WTC11 (cell line): ENCODE measurements around the gene SLC13A3. TPM values are rescaled to one million over a fixed set of nuclear protein-coding genes. Genes with fewer than 3 reads are reported as not detected.
A peak's percentile ranks its signal among the peaks of the same experiment; 100 is the strongest.

ENCODE experiments used
- ATAC-seq: fragments of 200-7000 bp; cut with Tn5 transposase; 2 replicates; pipeline ENCODE4 v1.10.0; 2021; ENCODE audit warnings: mild to moderate bottlenecking, moderate library complexity
- CTCF ChIA-PET: fragments of 300-600 bp; sonication (Branson Sonifier 250); formaldehyde crosslinking; loops from one replicate; lab custom pipeline; 2021; ENCODE audit warnings: antibody characterized with exemption; lab: Charles Lee
- POLR2A ChIA-PET: fragments of 350-600 bp; sonication (Branson Sonifier 250); formaldehyde crosslinking; loops from one replicate; lab custom pipeline; 2021; ENCODE audit warnings: antibody characterized with exemption; lab: Charles Lee
- DNase-seq: peaks from one replicate; pipeline ENCODE4 v3.0.0; 2021; ENCODE audit warnings: low spot score
- H3K27ac Mint-ChIP-seq: 2 replicates; pipeline ENCODE4 v1.8.0; 2021; ENCODE audit warnings: mixed read lengths
- H3K27me3 Mint-ChIP-seq: 2 replicates; pipeline ENCODE4 v1.8.0; 2021; ENCODE audit warnings: low read depth, mild to moderate bottlenecking, moderate library complexity, mixed read lengths
- H3K36me3 Mint-ChIP-seq: 2 replicates; pipeline ENCODE4 v1.8.0; 2021; ENCODE audit warnings: mixed read lengths
- H3K4me1 Mint-ChIP-seq: 2 replicates; pipeline ENCODE4 v1.8.0; 2022; ENCODE audit warnings: mixed read lengths
- H3K4me3 Mint-ChIP-seq: 2 replicates; pipeline ENCODE4 v1.8.0; 2021; ENCODE audit warnings: mild to moderate bottlenecking, moderate library complexity, mixed read lengths
- H3K9me3 Mint-ChIP-seq: 2 replicates; pipeline ENCODE4 v1.8.0; 2021; ENCODE audit warnings: mixed read lengths
- ELF4 ChIP-seq: sonication (generic); formaldehyde crosslinking; IDR thresholded peaks from 2 replicates; pipeline ENCODE4 v1.8.1; 2022; ENCODE audit warnings: low read depth, mild to moderate bottlenecking, moderate library complexity, missing genetic modification reagents
- ESRRA ChIP-seq: sonication (generic); formaldehyde crosslinking; IDR thresholded peaks from 2 replicates; pipeline ENCODE4 v1.8.1; 2022; ENCODE audit warnings: mild to moderate bottlenecking, missing genetic modification reagents, borderline replicate concordance
- FOXP1 ChIP-seq: sonication (generic); formaldehyde crosslinking; IDR thresholded peaks from 2 replicates; pipeline ENCODE4 v1.8.0; 2022; ENCODE audit warnings: missing genetic modification reagents, mild to moderate bottlenecking, moderate library complexity, borderline replicate concordance
- JAZF1 ChIP-seq: fragments of 250-450 bp; sonication (Bioruptor Pico); IDR thresholded peaks from 2 replicates; pipeline ENCODE4 v1.9.0; 2021; ENCODE audit warnings: moderate library complexity, mild to moderate bottlenecking, inconsistent platforms
- MXD4 ChIP-seq: fragments of 250-450 bp; sonication (Bioruptor Pico); IDR thresholded peaks from 2 replicates; pipeline ENCODE4 v1.8.0; 2021; ENCODE audit warnings: mild to moderate bottlenecking, moderate library complexity, borderline replicate concordance
- NFYB ChIP-seq: sonication (generic); formaldehyde crosslinking; conservative IDR thresholded peaks from 2 replicates; pipeline ENCODE4 v1.8.0; 2022; ENCODE audit warnings: low read depth, missing genetic modification reagents
- PRRX2 ChIP-seq: fragments of 250-450 bp; sonication (Bioruptor Pico); IDR thresholded peaks from 2 replicates; pipeline ENCODE4 v1.8.0; 2021; ENCODE audit warnings: mild to moderate bottlenecking
- SOX15 ChIP-seq: fragments of 250-450 bp; sonication (Bioruptor Pico); IDR thresholded peaks from 2 replicates; pipeline ENCODE4 v1.9.0; 2021; ENCODE audit warnings: mild to moderate bottlenecking
- TEAD4 ChIP-seq: sonication (generic); formaldehyde crosslinking; IDR thresholded peaks from 2 replicates; pipeline ENCODE4 v1.8.0; 2022; ENCODE audit warnings: mild to moderate bottlenecking, missing genetic modification reagents
- ZNF263 ChIP-seq: sonication (generic); formaldehyde crosslinking; IDR thresholded peaks from 2 replicates; pipeline ENCODE4 v1.8.1; 2022; ENCODE audit warnings: low read depth, mild to moderate bottlenecking, moderate library complexity, missing genetic modification reagents
- total RNA-seq: library from RNA; stranded (reverse); gene quantifications from 3 replicates; pipeline ENCODE4 v1.2.3, GENCODE V29; 2021
- TF ChIP-seq, protein P1 (sequence below): sonication (generic); formaldehyde crosslinking; IDR thresholded peaks from 2 replicates; pipeline ENCODE4 v1.8.1; 2022; ENCODE audit warnings: low read depth, mild to moderate bottlenecking, moderate library complexity, missing genetic modification reagents, borderline replicate concordance
- TF ChIP-seq, protein P2 (sequence below): fragments of 250-450 bp; sonication (Bioruptor Pico); IDR thresholded peaks from 2 replicates; pipeline ENCODE4 v1.9.0; 2021; ENCODE audit warnings: mild to moderate bottlenecking
- TF ChIP-seq, protein P3 (sequence below): sonication (generic); formaldehyde crosslinking; IDR thresholded peaks from 2 replicates; pipeline ENCODE4 v1.8.1; 2022; ENCODE audit warnings: mild to moderate bottlenecking, moderate library complexity, missing genetic modification reagents
- TF ChIP-seq, protein P4 (sequence below): fragments of 200-600 bp; IDR thresholded peaks from 2 replicates; pipeline ENCODE4 v1.8.0; 2022; ENCODE audit warnings: antibody characterized with exemption
- TF ChIP-seq, protein P5 (sequence below): sonication (generic); formaldehyde crosslinking; IDR thresholded peaks from 2 replicates; pipeline ENCODE4 v1.8.1; 2023; ENCODE audit warnings: mild to moderate bottlenecking, missing genetic modification reagents, moderate library complexity
- TF ChIP-seq, protein P6 (sequence below): fragments of 250-450 bp; sonication (Bioruptor Pico); IDR thresholded peaks from 2 replicates; pipeline ENCODE4 v1.9.0; 2021; ENCODE audit warnings: mild to moderate bottlenecking
- TF ChIP-seq, protein P7 (sequence below): sonication (generic); formaldehyde crosslinking; IDR thresholded peaks from 2 replicates; pipeline ENCODE4 v1.8.0; 2022; ENCODE audit warnings: mild to moderate bottlenecking, missing genetic modification reagents
- TF ChIP-seq, protein P8 (sequence below): sonication (generic); formaldehyde crosslinking; IDR thresholded peaks from 2 replicates; pipeline ENCODE4 v1.8.1; 2022; ENCODE audit warnings: low read depth, missing genetic modification reagents, borderline replicate concordance

The SLC13A3 gene
- total RNA-seq, 1 experiment from 2014 or later, result 10.6 TPM

DNA sequence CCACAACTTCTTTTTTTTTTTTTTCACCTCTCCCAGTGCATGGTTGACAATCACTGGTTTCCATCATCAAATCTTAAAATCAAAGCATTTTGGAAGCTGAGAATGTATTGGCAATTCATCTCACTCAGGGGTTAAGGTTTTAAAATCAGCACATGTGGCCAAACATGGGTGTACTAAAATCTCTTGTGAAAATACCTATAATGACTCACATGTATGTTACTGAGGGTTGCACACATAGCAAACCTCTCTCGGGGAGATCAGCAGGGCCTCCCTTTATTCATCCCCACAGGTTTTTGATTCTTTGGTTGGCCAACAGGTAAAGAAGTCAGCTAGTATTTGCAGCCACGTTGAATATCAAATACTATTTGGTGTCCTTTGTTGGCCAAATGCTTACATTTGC lies 56.5 kb downstream of the SLC13A3 start:
- no peak overlapping the region for H3K4me3 Mint-ChIP-seq
- H3K9me3 Mint-ChIP-seq, result peaks cover 6% of the 10 kb centered on the region
- no peak overlapping the region; the same call in 1 of the 2 replicates for H3K27ac Mint-ChIP-seq
- peaks cover 23% of the 10 kb centered on the region for H3K4me1 Mint-ChIP-seq
- ATAC-seq, result no peak
- DNase-seq, result no peak
- ChIA-PET POLR2A (no interaction called here), CTCF (interaction anchor here (1.4 kb wide), 1 partner anchor 10 kb away, joined by 3 read pairs; no protein-coding TSS in a partner anchor)
- peaks cover 6% of the 10 kb centered on the region for H3K36me3 Mint-ChIP-seq
- TF ChIP-seq JAZF1 (no peak), SOX15 (no peak), ELF4 (CRISPR knock-in tag) (no peak), ZNF263 (CRISPR knock-in tag) (no peak), FOXP1 (no peak), NFYB (CRISPR knock-in tag) (no peak), MXD4 (CRISPR knock-in tag) (no peak), TEAD4 (CRISPR knock-in tag) (no peak)
- TF ChIP-seq, protein P1, sequence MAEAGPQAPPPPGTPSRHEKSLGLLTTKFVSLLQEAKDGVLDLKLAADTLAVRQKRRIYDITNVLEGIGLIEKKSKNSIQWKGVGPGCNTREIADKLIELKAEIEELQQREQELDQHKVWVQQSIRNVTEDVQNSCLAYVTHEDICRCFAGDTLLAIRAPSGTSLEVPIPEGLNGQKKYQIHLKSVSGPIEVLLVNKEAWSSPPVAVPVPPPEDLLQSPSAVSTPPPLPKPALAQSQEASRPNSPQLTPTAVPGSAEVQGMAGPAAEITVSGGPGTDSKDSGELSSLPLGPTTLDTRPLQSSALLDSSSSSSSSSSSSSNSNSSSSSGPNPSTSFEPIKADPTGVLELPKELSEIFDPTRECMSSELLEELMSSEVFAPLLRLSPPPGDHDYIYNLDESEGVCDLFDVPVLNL (CRISPR knock-in tag), result no peak
- TF ChIP-seq, protein P2, sequence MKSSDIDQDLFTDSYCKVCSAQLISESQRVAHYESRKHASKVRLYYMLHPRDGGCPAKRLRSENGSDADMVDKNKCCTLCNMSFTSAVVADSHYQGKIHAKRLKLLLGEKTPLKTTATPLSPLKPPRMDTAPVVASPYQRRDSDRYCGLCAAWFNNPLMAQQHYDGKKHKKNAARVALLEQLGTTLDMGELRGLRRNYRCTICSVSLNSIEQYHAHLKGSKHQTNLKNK, result no peak
- TF ChIP-seq, protein P3, sequence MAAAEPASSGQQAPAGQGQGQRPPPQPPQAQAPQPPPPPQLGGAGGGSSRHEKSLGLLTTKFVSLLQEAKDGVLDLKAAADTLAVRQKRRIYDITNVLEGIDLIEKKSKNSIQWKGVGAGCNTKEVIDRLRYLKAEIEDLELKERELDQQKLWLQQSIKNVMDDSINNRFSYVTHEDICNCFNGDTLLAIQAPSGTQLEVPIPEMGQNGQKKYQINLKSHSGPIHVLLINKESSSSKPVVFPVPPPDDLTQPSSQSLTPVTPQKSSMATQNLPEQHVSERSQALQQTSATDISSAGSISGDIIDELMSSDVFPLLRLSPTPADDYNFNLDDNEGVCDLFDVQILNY, result no peak
- TF ChIP-seq, protein P4, sequence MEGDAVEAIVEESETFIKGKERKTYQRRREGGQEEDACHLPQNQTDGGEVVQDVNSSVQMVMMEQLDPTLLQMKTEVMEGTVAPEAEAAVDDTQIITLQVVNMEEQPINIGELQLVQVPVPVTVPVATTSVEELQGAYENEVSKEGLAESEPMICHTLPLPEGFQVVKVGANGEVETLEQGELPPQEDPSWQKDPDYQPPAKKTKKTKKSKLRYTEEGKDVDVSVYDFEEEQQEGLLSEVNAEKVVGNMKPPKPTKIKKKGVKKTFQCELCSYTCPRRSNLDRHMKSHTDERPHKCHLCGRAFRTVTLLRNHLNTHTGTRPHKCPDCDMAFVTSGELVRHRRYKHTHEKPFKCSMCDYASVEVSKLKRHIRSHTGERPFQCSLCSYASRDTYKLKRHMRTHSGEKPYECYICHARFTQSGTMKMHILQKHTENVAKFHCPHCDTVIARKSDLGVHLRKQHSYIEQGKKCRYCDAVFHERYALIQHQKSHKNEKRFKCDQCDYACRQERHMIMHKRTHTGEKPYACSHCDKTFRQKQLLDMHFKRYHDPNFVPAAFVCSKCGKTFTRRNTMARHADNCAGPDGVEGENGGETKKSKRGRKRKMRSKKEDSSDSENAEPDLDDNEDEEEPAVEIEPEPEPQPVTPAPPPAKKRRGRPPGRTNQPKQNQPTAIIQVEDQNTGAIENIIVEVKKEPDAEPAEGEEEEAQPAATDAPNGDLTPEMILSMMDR, result no peak
- TF ChIP-seq, protein P5, sequence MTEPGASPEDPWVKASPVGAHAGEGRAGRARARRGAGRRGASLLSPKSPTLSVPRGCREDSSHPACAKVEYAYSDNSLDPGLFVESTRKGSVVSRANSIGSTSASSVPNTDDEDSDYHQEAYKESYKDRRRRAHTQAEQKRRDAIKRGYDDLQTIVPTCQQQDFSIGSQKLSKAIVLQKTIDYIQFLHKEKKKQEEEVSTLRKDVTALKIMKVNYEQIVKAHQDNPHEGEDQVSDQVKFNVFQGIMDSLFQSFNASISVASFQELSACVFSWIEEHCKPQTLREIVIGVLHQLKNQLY (CRISPR knock-in tag), result no peak
- TF ChIP-seq, protein P6, sequence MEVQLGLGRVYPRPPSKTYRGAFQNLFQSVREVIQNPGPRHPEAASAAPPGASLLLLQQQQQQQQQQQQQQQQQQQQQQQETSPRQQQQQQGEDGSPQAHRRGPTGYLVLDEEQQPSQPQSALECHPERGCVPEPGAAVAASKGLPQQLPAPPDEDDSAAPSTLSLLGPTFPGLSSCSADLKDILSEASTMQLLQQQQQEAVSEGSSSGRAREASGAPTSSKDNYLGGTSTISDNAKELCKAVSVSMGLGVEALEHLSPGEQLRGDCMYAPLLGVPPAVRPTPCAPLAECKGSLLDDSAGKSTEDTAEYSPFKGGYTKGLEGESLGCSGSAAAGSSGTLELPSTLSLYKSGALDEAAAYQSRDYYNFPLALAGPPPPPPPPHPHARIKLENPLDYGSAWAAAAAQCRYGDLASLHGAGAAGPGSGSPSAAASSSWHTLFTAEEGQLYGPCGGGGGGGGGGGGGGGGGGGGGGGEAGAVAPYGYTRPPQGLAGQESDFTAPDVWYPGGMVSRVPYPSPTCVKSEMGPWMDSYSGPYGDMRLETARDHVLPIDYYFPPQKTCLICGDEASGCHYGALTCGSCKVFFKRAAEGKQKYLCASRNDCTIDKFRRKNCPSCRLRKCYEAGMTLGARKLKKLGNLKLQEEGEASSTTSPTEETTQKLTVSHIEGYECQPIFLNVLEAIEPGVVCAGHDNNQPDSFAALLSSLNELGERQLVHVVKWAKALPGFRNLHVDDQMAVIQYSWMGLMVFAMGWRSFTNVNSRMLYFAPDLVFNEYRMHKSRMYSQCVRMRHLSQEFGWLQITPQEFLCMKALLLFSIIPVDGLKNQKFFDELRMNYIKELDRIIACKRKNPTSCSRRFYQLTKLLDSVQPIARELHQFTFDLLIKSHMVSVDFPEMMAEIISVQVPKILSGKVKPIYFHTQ, result no peak
- TF ChIP-seq, all 79 proteins: peak for 0
- H3K27me3 Mint-ChIP-seq, result no peaks in the 10 kb centered on the region

DNA sequence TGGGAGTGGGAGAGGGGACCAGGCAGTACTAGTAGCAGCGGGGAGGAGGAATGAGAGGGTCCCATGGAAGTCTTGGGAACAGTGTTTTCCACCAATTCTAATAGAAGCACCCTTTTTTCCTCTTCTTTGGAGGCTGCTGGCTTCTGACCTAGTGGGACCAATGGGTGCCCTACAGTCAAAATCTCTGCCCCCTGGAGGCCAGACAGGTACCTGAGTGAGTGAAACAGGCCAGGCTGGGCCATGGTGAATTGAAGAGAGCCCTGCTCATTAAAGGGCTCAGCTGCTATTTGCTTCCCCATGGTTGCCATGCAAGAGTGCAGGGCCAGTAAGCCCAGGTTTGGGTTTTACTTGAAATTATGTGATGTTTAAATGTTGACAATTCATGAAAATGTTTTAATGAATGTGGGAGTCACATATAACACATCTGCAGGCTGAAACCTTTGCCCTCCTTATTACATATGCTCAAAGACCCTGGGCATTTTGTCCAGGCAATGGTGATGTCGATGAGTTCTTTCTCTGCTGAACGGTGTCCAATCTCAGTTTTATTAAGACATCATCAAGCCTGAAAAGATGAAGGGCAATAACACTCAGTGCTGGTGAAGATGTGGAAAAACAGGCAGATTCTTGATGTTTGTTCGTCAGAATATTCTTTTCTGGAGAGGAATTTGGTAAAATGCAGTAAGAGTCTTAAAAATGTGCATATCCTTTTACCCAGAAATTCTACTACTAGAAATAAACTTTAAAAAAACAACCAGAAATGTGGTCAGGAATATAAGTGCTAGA lies 58.5 kb downstream of the SLC13A3 start:
- no peaks in the 10 kb centered on the region for H3K27me3 Mint-ChIP-seq
- POLR2A ChIA-PET, result no interaction called here
- peaks cover 13% of the 10 kb centered on the region for H3K36me3 Mint-ChIP-seq
- CTCF ChIA-PET, result interaction anchor here (1.1 kb wide), 1 partner anchor 30 kb away, joined by 3 read pairs; no protein-coding TSS in a partner anchor
- DNase-seq (peak; percentile 32), ATAC-seq (peak; percentile 87)
- H3K9me3 Mint-ChIP-seq, result peaks cover 13% of the 10 kb centered on the region
- no peak overlapping the region for H3K4me3 Mint-ChIP-seq
- H3K4me1 Mint-ChIP-seq, result peaks cover 23% of the 10 kb centered on the region
- H3K27ac Mint-ChIP-seq, result no peak overlapping the region
- TF ChIP-seq PRRX2 (no peak), ESRRA (CRISPR knock-in tag) (no peak), MXD4 (CRISPR knock-in tag) (no peak), FOXP1 (no peak)
- TF ChIP-seq, protein P7, sequence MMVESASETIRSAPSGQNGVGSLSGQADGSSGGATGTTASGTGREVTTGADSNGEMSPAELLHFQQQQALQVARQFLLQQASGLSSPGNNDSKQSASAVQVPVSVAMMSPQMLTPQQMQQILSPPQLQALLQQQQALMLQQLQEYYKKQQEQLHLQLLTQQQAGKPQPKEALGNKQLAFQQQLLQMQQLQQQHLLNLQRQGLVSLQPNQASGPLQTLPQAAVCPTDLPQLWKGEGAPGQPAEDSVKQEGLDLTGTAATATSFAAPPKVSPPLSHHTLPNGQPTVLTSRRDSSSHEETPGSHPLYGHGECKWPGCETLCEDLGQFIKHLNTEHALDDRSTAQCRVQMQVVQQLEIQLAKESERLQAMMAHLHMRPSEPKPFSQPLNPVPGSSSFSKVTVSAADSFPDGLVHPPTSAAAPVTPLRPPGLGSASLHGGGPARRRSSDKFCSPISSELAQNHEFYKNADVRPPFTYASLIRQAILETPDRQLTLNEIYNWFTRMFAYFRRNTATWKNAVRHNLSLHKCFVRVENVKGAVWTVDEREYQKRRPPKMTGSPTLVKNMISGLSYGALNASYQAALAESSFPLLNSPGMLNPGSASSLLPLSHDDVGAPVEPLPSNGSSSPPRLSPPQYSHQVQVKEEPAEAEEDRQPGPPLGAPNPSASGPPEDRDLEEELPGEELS (CRISPR knock-in tag), result no peak
- TF ChIP-seq, protein P8, sequence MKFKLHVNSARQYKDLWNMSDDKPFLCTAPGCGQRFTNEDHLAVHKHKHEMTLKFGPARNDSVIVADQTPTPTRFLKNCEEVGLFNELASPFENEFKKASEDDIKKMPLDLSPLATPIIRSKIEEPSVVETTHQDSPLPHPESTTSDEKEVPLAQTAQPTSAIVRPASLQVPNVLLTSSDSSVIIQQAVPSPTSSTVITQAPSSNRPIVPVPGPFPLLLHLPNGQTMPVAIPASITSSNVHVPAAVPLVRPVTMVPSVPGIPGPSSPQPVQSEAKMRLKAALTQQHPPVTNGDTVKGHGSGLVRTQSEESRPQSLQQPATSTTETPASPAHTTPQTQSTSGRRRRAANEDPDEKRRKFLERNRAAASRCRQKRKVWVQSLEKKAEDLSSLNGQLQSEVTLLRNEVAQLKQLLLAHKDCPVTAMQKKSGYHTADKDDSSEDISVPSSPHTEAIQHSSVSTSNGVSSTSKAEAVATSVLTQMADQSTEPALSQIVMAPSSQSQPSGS (CRISPR knock-in tag), result no peak
- TF ChIP-seq, protein P2, result no peak
